ENCODE results near the gene CDK18.

GRCh38 chr1:205532996-205533735, 28.7 kb downstream of the CDK18 start:
- TF ChIP-seq POLR2AphosphoS5 (IDR thresholded peaks at IDR 0.05) (no peak), POLR2A (IDR thresholded peaks at IDR 0.05) (no peak), CTCF (IDR thresholded peaks at IDR 0.05) (no peak), EP300 (IDR thresholded peaks at IDR 0.05) (no peak)

All from stomach (tissue), 4 donors.